Right cardiac atrium (tissue), 5 donors: Measurements from ENCODE around the gene PSMF1. TPM values are rescaled to one million over a fixed set of nuclear protein-coding genes. Genes with fewer than 3 reads are reported as not detected.

ENCODE experiments used
- ATAC-seq, 2 donors: fragments of 200-7000 bp; cut with Tn5 transposase; one replicate each; pipeline versions ENCODE4 v1.8.0 to v1.9.1; 2020; ENCODE audit warnings: moderate library complexity in 2 of 2, mild to moderate bottlenecking in 1 of 2
- DNase-seq, 3 donors: peaks; one replicate each; pipeline ENCODE4 v3.0.0-alpha.2; 2020
- H3K27ac ChIP-seq: one replicate; pipeline ENCODE4 v1.5.1; 2013; ENCODE audit warnings: mild to moderate bottlenecking, low read length, control low read depth, moderate library complexity
- H3K27me3 ChIP-seq: one replicate; pipeline ENCODE4 v1.6.1; 2013; ENCODE audit not compliant: control insufficient read depth, insufficient read depth
- H3K4me1 ChIP-seq: one replicate; pipeline ENCODE4 v1.6.1; 2013; ENCODE audit warnings: low read length; ENCODE audit not compliant: control insufficient read depth, insufficient read depth
- H3K4me3 ChIP-seq: one replicate; pipeline ENCODE4 v1.5.1; 2013; ENCODE audit warnings: low read length, control low read depth
- H3K9me3 ChIP-seq: one replicate; pipeline ENCODE4 v1.6.1; 2013; ENCODE audit warnings: low read length; ENCODE audit not compliant: control insufficient read depth
- WGBS: extraction: QIAGEN DNeasy Blood & Tissue Kit; methylation state at CpG from one replicate; pipeline ENCODE4 v1.1.7; 2013; 5-methylcytosine and 5-hydroxymethylcytosine counted together
- intact Hi-C, 4 donors: fragments of 100-400 bp; cut with DNase I; formaldehyde crosslinking; loops; one replicate each; pipeline versions ENCODE4 v1.11.0 to v1.14.0; 2022 to 2023
- long read RNA-seq, 4 donors: library from polyadenylated mRNA; unstranded; transcript quantifications; one replicate each; pipeline ENCODE4 v2.0.0, GENCODE V29; 2020 to 2021
- polyA plus RNA-seq: library from polyadenylated mRNA; stranded (reverse); fragments of 200-250 nt; gene quantifications from one replicate; pipeline ENCODE4 v1.2.3, GENCODE V29; 2013
- total RNA-seq, 4 donors: library from RNA; stranded (reverse); fragmentation: NEBNext Ultra II Directional; extraction: Animal tissue kit (Norgen Biotek cat#: 25700); gene quantifications; one replicate each; pipeline ENCODE4 v1.2.1, GENCODE V29; 2021
- donor health status: healthy with polysubstance abuse.
- donor health status: DM: no; HTN: yes; CAD: no.
- donor health status: DM: no; HTN: no; CAD: no.
- donor health status: DM: no; HTN: yes; CAD: no; lungs with severe emphysema.
- donor health status: DM: yes; HTN: yes; CAD: no.

PSMF1 gene
- total RNA-seq (100 to 1,000 TPM; 113 to 128 (median 117) TPM), polyA plus RNA-seq (49.1 TPM)
- long read RNA-seq, donor 1, full-length matches to known transcripts, result 198 of 218 reads
- long read RNA-seq, donor 1, partial matches to known transcripts, result 5 of 218 reads
- long read RNA-seq, donor 1, other reads (novel, unspliced or antisense), result 15 of 218 reads
- long read RNA-seq, donor 2, full-length matches to known transcripts, result 121 of 130 reads
- long read RNA-seq, donor 2, partial matches to known transcripts, result 3 of 130 reads
- long read RNA-seq, donor 2, other reads (novel, unspliced or antisense), result 6 of 130 reads
- long read RNA-seq, donor 3, full-length matches to known transcripts, result 322 of 363 reads
- long read RNA-seq, donor 3, partial matches to known transcripts, result 11 of 363 reads
- long read RNA-seq, donor 3, other reads (novel, unspliced or antisense), result 30 of 363 reads
- long read RNA-seq, donor 4, full-length matches to known transcripts, result 170 of 183 reads
- long read RNA-seq, donor 4, partial matches to known transcripts, result 4 of 183 reads
- long read RNA-seq, donor 4, other reads (novel, unspliced or antisense), result 9 of 183 reads

- peaks cover 15% of the 10 kb centered on the region for H3K4me1 ChIP-seq
- WGBS, result under 1% methylated on average over 62 of the region's 62 CpGs
- peak within 1 kb of the TSS; percentile 65 for H3K27ac ChIP-seq
- DNase-seq (peak; percentile 95 to 98 (median 98)), ATAC-seq (peak; percentile 98)
- H3K9me3 ChIP-seq, result no peaks in the 10 kb centered on the region
- intact Hi-C loops, result no loop called here
- no peaks in the 10 kb centered on the region for H3K27me3 ChIP-seq
- H3K4me3 ChIP-seq, result peak within 1 kb of the TSS; percentile 83
Measured at GRCh38 chr20:1118336-1119127, at the start of gene PSMF1. Gene PSMF1, plus strand, starts transcription at chr20:1118602. Its CDS starts 172 bp downstream, at chr20:1118774.

GRCh38 chr20:1072258-1072657, 46.1 kb upstream of the PSMF1 start:
- Histone ChIP-seq H3K9me3 (no peaks in the 10 kb centered on the region), H3K27ac (no peak overlapping the region), H3K4me1 (no peaks in the 10 kb centered on the region), H3K27me3 (no peaks in the 10 kb centered on the region), H3K4me3 (no peak overlapping the region)
- DNase-seq (no peak), ATAC-seq (no peak)
- intact Hi-C loops, result no loop called here
- WGBS, result 89% methylated on average over 2 of the region's 2 CpGs

GRCh38 chr20:1075616-1076015, 42.8 kb upstream of the PSMF1 start:
- H3K27ac ChIP-seq, result no peak overlapping the region
- no peaks in the 10 kb centered on the region for H3K27me3 ChIP-seq
- WGBS, result 81% methylated on average over 3 of the region's 3 CpGs
- H3K4me1 ChIP-seq, result no peaks in the 10 kb centered on the region
- intact Hi-C loops, result no loop called here
- ATAC-seq (no peak), DNase-seq (no peak)
- no peak overlapping the region for H3K4me3 ChIP-seq
- no peaks in the 10 kb centered on the region for H3K9me3 ChIP-seq

- no peak overlapping the region for H3K4me3 ChIP-seq
- H3K4me1 ChIP-seq, result no peaks in the 10 kb centered on the region
- H3K27ac ChIP-seq, result no peak overlapping the region
- H3K27me3 ChIP-seq, result no peaks in the 10 kb centered on the region
- DNase-seq, result no peak
- no peaks in the 10 kb centered on the region for H3K9me3 ChIP-seq
- no peak for ATAC-seq
- 84% methylated on average over 4 of the region's 4 CpGs for WGBS
- intact Hi-C loops, result no loop called here
Measured at GRCh38 chr20:1081891-1082290, 36.5 kb upstream of the PSMF1 start.

GRCh38 chr20:1083431-1084080, 34.8 kb upstream of the PSMF1 start:
- H3K9me3 ChIP-seq, result no peaks in the 10 kb centered on the region
- H3K27me3 ChIP-seq, result no peaks in the 10 kb centered on the region
- intact Hi-C loops, result no loop called here
- ATAC-seq (no peak), DNase-seq (no peak)
- no peak overlapping the region for H3K27ac ChIP-seq
- 74% methylated on average over 5 of the region's 5 CpGs for WGBS
- no peak overlapping the region for H3K4me3 ChIP-seq
- no peaks in the 10 kb centered on the region for H3K4me1 ChIP-seq

- no peak overlapping the region for H3K27ac ChIP-seq
- intact Hi-C loops, result no loop called here
- no peak for DNase-seq
- H3K4me1 ChIP-seq, result no peaks in the 10 kb centered on the region
- peaks cover 2% of the 10 kb centered on the region for H3K9me3 ChIP-seq
- no peaks in the 10 kb centered on the region for H3K27me3 ChIP-seq
- 40% methylated on average over 6 of the region's 6 CpGs for WGBS
- H3K4me3 ChIP-seq, result no peak overlapping the region
- no peak for ATAC-seq
Measured at GRCh38 chr20:1085492-1086276, 32.7 kb upstream of the PSMF1 start.

- Histone ChIP-seq H3K4me1 (no peaks in the 10 kb centered on the region), H3K27me3 (no peaks in the 10 kb centered on the region), H3K9me3 (peaks cover 2% of the 10 kb centered on the region), H3K27ac (no peak overlapping the region), H3K4me3 (no peak overlapping the region)
- 36% methylated on average over 5 of the region's 5 CpGs for WGBS
- intact Hi-C loops, result no loop called here
- DNase-seq (no peak), ATAC-seq (no peak)
Measured at GRCh38 chr20:1086277-1087213, 31.9 kb upstream of the PSMF1 start.

- WGBS, result 86% methylated on average over 4 of the region's 4 CpGs
- no peak for ATAC-seq
Measured at GRCh38 chr20:1087311-1087905, 31.0 kb upstream of the PSMF1 start.

GRCh38 chr20:1094751-1095150, 23.7 kb upstream of the PSMF1 start:
- Histone ChIP-seq H3K27ac (no peak overlapping the region), H3K9me3 (no peaks in the 10 kb centered on the region), H3K27me3 (no peaks in the 10 kb centered on the region), H3K4me1 (no peaks in the 10 kb centered on the region), H3K4me3 (no peak overlapping the region)
- 69% methylated on average over 6 of the region's 6 CpGs for WGBS
- DNase-seq (no peak), ATAC-seq (no peak)
- intact Hi-C loops, result no loop called here

More at GRCh38 chr20:1087311-1087905, 31.0 kb upstream of the PSMF1 start:
- intact Hi-C loops, result no loop called here
- peaks cover 2% of the 10 kb centered on the region for H3K9me3 ChIP-seq
- no peak overlapping the region for H3K4me3 ChIP-seq
- no peak overlapping the region for H3K27ac ChIP-seq
- DNase-seq, result no peak
- no peaks in the 10 kb centered on the region for H3K4me1 ChIP-seq
- H3K27me3 ChIP-seq, result no peaks in the 10 kb centered on the region
